GM12878 (cell line): ENCODE measurements around the gene FBRSL1. TPM values are rescaled to one million over a fixed set of nuclear protein-coding genes. Genes with fewer than 3 reads are reported as not detected.

Experiments used
- ATAC-seq: fragments of 200-7000 bp; cut with Tn5 transposase; 3 replicates; pipeline ENCODE4 v1.9.1; 2020; ENCODE audit warnings: mild to moderate bottlenecking, moderate library complexity
- BruUV-seq: library from RNA; stranded (reverse); fragments of 400-500 nt; replicated peaks from 2 replicates; lab custom pipeline; 2021; lab: Mats Ljungman, UMichigan
- CTCF ChIA-PET: fragments of 300-600 bp; sonication (Branson Sonifier 250); formaldehyde crosslinking; extraction: SDS; loops from one replicate; lab custom pipeline; 2021; ENCODE audit warnings: inconsistent platforms; lab: Yijun Ruan, JAX
- POLR2A ChIA-PET: fragments of 350-600 bp; formaldehyde crosslinking; extraction: SDS; loops from one replicate; lab custom pipeline; 2021; ENCODE audit warnings: inconsistent platforms; lab: Charles Lee
- RAD21 ChIA-PET: fragments of 300-600 bp; sonication (Branson Sonifier 250); formaldehyde crosslinking; loops from one replicate; lab custom pipeline; 2023; ENCODE audit warnings: antibody characterized with exemption; ENCODE audit not compliant: unreplicated experiment; lab: Charles Lee
- SMC1A ChIA-PET: fragments of 300-600 bp; sonication (Branson Sonifier 250); formaldehyde crosslinking; loops from one replicate; lab custom pipeline; 2023; ENCODE audit not compliant: unreplicated experiment, uncharacterized antibody; lab: Charles Lee
- DNase-seq: peaks from one replicate; pipeline ENCODE4 v3.0.0-alpha.2; 2011; ENCODE audit warnings: low read depth, low spot score
- FAIRE-seq: peaks from 3 replicates; lab custom pipeline; 2011; peaks lifted over from hg19 to GRCh38; lab: Jason Lieb, UNC
- H2AFZ ChIP-seq: 2 replicates; pipeline ENCODE4 v1.6.0; 2011; ENCODE audit warnings: low read depth, low read length, control low read depth; ENCODE audit not compliant: control insufficient read depth
- H3K27ac ChIP-seq: 2 replicates; pipeline ENCODE4 v1.5.1; 2011; ENCODE audit warnings: control low read depth; ENCODE audit not compliant: control insufficient read depth, insufficient read depth
- H3K27me3 ChIP-seq, 2 experiments: replicated peaks in 1 of 2; 2 replicates each; pipeline versions ENCODE4 v1.6.0 to v1.6.1; 2011; ENCODE audit warnings: low read length in 1 of 2; ENCODE audit not compliant: control insufficient read depth in 2 of 2, insufficient read depth in 2 of 2
- H3K36me3 ChIP-seq, 2 experiments: 2 replicates each; pipeline ENCODE4 v1.5.1; 2011; ENCODE audit warnings: low read length in 1 of 2; ENCODE audit not compliant: control insufficient read depth in 2 of 2, insufficient read depth in 2 of 2
- H3K4me1 ChIP-seq: 2 replicates; pipeline ENCODE4 v1.6.1; 2011; ENCODE audit warnings: mild to moderate bottlenecking, low read length, moderate library complexity, mixed read lengths; ENCODE audit not compliant: control insufficient read depth, insufficient read depth
- H3K4me2 ChIP-seq: 2 replicates; pipeline ENCODE4 v1.6.0; 2011; ENCODE audit warnings: control low read depth; ENCODE audit not compliant: control insufficient read depth, insufficient read depth
- H3K4me3 ChIP-seq: fragments of 200-600 bp; sonication (generic); 2 replicates; pipeline ENCODE4 v1.5.1; 2016
- H3K79me2 ChIP-seq: 2 replicates; pipeline ENCODE4 v1.6.0; 2011; ENCODE audit warnings: low read length; ENCODE audit not compliant: control insufficient read depth, insufficient read depth
- H3K9ac ChIP-seq: 2 replicates; pipeline ENCODE4 v1.8.0; 2011; ENCODE audit warnings: low read length, control low read depth, mixed read lengths; ENCODE audit not compliant: control insufficient read depth, insufficient read depth
- H3K9me3 ChIP-seq: replicated peaks from 3 replicates; pipeline ENCODE4 v1.5.1; 2011; ENCODE audit warnings: mild to moderate bottlenecking, low read length; ENCODE audit not compliant: control insufficient read depth, insufficient read depth
- H4K20me1 ChIP-seq: 2 replicates; pipeline ENCODE4 v1.6.0; 2011; ENCODE audit not compliant: control insufficient read depth, insufficient read depth
- CHD1 ChIP-seq: IDR thresholded peaks from 2 replicates; pipeline ENCODE4 v1.6.1; 2012; ENCODE audit warnings: low read depth, low read length, improper control_type of control experiment
- POU2F2 ChIP-seq: IDR thresholded peaks from 3 replicates; pipeline ENCODE4 v1.6.1; 2011; ENCODE audit warnings: low read depth, mild to moderate bottlenecking, low read length, borderline replicate concordance
- SMAD5 ChIP-seq: IDR thresholded peaks from 2 replicates; pipeline ENCODE4 v1.6.1; 2016; ENCODE audit warnings: antibody characterized with exemption, low read depth
- STAT3 ChIP-seq: IDR thresholded peaks from 2 replicates; pipeline ENCODE4 v1.6.1; 2011; ENCODE audit warnings: low read depth, low read length, improper control_type of control experiment
- WGBS: methylation state at CpG from one replicate; pipeline ENCODE4 v1.1.6; 2016; ENCODE audit warnings: low lambda C conversion rate; ENCODE audit not compliant: insufficient replicate concordance, insufficient coverage; ENCODE audit errors: missing lambda C conversion rate; 5-methylcytosine and 5-hydroxymethylcytosine counted together
- in situ Hi-C: fragments of 300-500 bp; cut with MboI; formaldehyde crosslinking; loops from 9 replicates; pipeline ENCODE4 v1.14.3; 2018; ENCODE audit warnings: mixed read lengths
- intact Hi-C: fragments of 100-400 bp; cut with micrococcal nuclease; formaldehyde crosslinking; loops from one replicate; pipeline ENCODE4 v1.14.2; 2022; ENCODE audit not compliant: unreplicated experiment
- polyA plus RNA-seq, 11 experiments: library from polyadenylated mRNA; depleted of rRNA in 4 of 11; unstranded in 6 of 11; stranded (reverse) in 5 of 11; fragments of >200 nt; fragmentation: Nextera tagmentation in 4 of 11; fragmentation: Illumina TruSeq in 1 of 11; extraction: Ambion mirVana in 4 of 11; extraction: Trizol in 1 of 11; gene quantifications; 1 replicate in 1 of 11; 2 replicates in 10 of 11; pipeline versions ENCODE4 v1.2.1 to v1.2.3, GENCODE V29; 2011 to 2016; ENCODE audit warnings: inconsistent platforms in 2 of 11, missing spikeins in 2 of 11, low read depth in 1 of 11
- total RNA-seq, 4 experiments: library from RNA; depleted of rRNA in 3 of 4; stranded (reverse); fragments of >200 nt in 3 of 4; fragmentation: Illumina TruSeq in 1 of 4; extraction: Trizol in 1 of 4; gene quantifications; 2 replicates each; pipeline versions ENCODE4 v1.2.1 to v1.2.3, GENCODE V29; 2013 to 2021
- TF ChIP-seq, protein P1 (sequence below): fragments of 450-650 bp; IDR thresholded peaks from 2 replicates; pipeline ENCODE4 v1.6.1; 2017; ENCODE audit warnings: mild to moderate bottlenecking, moderate library complexity

FBRSL1 gene
- total and polyA plus RNA-seq, 10 of the 15 experiments (the other 5 are each of a cell fraction or from before 2014, with no cell fraction given) = 0.19 to 55.1 (median 4.1) TPM

DNA sequence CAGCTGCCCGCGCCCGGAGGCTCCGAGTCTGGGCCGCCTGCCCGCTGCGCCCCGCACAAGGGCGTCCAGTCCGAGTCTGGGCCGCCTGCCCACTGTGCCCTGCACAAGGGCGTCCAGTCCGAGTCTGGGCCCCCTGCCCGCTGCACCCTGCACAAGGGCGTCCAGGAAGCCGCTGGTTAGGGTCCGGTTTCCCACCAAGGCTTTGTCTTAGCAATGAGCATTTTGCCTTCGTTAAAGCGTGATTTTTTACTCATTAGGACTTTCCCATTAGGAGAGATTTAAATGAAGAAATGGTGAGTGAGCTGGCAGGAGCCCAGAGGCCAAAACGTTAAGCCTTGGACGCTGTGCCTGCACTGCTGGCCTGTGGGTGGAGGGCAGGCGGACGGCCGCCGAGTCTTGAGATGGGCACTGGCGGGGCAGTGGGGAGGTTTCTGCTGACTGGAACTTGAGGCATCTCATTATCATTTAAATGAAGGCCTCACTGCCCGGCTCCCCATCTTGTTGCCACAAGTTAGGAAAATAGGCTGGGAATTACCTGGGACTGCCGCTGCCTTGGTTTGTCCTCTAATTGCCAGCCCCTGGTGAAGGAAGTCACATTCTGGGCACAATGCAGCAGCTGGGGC, 36.0 kb downstream of the FBRSL1 start:
- Histone ChIP-seq H3K27ac (no peak overlapping the region), H3K9ac (no peak overlapping the region), H3K79me2 (no peaks in the 10 kb centered on the region), H3K4me1 (no peaks in the 10 kb centered on the region; the same call in 1 of the 2 replicates), H2AFZ (no peak overlapping the region), H3K4me3 (no peak overlapping the region), H4K20me1 (no peaks in the 10 kb centered on the region; the same call in 1 of the 2 replicates), H3K9me3 (no peaks in the 10 kb centered on the region), H3K4me2 (no peak overlapping the region), H3K36me3 (no peaks in the 10 kb centered on the region; a peak in 1 of 4 replicates), H3K27me3 (no peaks in the 10 kb centered on the region)
- intact Hi-C loops (no loop called here), in situ Hi-C loops (no loop called here)
- ChIA-PET RAD21 (no interaction called here), CTCF (interaction anchor here (0.7 kb wide), 1 partner anchor 112 kb away, joined by 3 read pairs; no protein-coding TSS in a partner anchor), POLR2A (no interaction called here), SMC1A (no interaction called here)
- ATAC-seq (no peak), FAIRE-seq (no peak), DNase-seq (no peak)
- TF ChIP-seq POU2F2 = no peak
- no peak for TF ChIP-seq CHD1
- TF ChIP-seq SMAD5 = no peak
- no peak for TF ChIP-seq STAT3
- TF ChIP-seq, protein P1, sequence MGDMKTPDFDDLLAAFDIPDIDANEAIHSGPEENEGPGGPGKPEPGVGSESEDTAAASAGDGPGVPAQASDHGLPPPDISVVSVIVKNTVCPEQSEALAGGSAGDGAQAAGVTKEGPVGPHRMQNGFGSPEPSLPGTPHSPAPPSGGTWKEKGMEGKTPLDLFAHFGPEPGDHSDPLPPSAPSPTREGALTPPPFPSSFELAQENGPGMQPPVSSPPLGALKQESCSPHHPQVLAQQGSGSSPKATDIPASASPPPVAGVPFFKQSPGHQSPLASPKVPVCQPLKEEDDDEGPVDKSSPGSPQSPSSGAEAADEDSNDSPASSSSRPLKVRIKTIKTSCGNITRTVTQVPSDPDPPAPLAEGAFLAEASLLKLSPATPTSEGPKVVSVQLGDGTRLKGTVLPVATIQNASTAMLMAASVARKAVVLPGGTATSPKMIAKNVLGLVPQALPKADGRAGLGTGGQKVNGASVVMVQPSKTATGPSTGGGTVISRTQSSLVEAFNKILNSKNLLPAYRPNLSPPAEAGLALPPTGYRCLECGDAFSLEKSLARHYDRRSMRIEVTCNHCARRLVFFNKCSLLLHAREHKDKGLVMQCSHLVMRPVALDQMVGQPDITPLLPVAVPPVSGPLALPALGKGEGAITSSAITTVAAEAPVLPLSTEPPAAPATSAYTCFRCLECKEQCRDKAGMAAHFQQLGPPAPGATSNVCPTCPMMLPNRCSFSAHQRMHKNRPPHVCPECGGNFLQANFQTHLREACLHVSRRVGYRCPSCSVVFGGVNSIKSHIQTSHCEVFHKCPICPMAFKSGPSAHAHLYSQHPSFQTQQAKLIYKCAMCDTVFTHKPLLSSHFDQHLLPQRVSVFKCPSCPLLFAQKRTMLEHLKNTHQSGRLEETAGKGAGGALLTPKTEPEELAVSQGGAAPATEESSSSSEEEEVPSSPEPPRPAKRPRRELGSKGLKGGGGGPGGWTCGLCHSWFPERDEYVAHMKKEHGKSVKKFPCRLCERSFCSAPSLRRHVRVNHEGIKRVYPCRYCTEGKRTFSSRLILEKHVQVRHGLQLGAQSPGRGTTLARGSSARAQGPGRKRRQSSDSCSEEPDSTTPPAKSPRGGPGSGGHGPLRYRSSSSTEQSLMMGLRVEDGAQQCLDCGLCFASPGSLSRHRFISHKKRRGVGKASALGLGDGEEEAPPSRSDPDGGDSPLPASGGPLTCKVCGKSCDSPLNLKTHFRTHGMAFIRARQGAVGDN = no peak
- no TSS peak for BruUV-seq
- WGBS = 81% methylated on average over 25 of the region's 28 CpGs
